Endometrium (tissue), 2 donors: ENCODE measurements around the gene SHTN1.

Experiments
- FAIRE-seq: peaks from 2 replicates; lab custom pipeline; 2012; peaks lifted over from hg19 to GRCh38; lab: Jason Lieb, UNC
- donor health status: control.
- donor health status: control.

Gene SHTN1

GRCh38 chr10:116984202-116984990, 20.6 kb downstream of the SHTN1 start:
- FAIRE-seq: no peak

- FAIRE-seq: no peak
Observed at GRCh38 chr10:116980041-116980440, 24.9 kb downstream of the SHTN1 start.

GRCh38 chr10:116978901-116979300, 26.1 kb downstream of the SHTN1 start:
- FAIRE-seq: no peak

GRCh38 chr10:116974456-116975005, 30.5 kb downstream of the SHTN1 start:
- FAIRE-seq: no peak

GRCh38 chr10:116973946-116974455, 31.0 kb downstream of the SHTN1 start:
- no peak for FAIRE-seq

GRCh38 chr10:116973371-116973905, 31.5 kb downstream of the SHTN1 start:
- FAIRE-seq: no peak

- FAIRE-seq: no peak
Observed at GRCh38 chr10:116972131-116972530, 32.9 kb downstream of the SHTN1 start.

GRCh38 chr10:116970050-116970449, 34.9 kb downstream of the SHTN1 start:
- no peak for FAIRE-seq

- no peak for FAIRE-seq
Observed at GRCh38 chr10:116968331-116968730, 36.7 kb downstream of the SHTN1 start.

GRCh38 chr10:116961406-116962251, 43.4 kb downstream of the SHTN1 start:
- no peak for FAIRE-seq

- no peak for FAIRE-seq
Observed at GRCh38 chr10:116960066-116960776, 44.8 kb downstream of the SHTN1 start.

- FAIRE-seq: no peak
Observed at GRCh38 chr10:116952729-116953128, 52.3 kb downstream of the SHTN1 start.

- FAIRE-seq: no peak
Observed at GRCh38 chr10:116948530-116948870, 56.5 kb downstream of the SHTN1 start.

- no peak for FAIRE-seq
Observed at GRCh38 chr10:116947841-116948529, 57.0 kb downstream of the SHTN1 start.

GRCh38 chr10:116944911-116945310, 60.1 kb downstream of the SHTN1 start:
- no peak for FAIRE-seq

- no peak for FAIRE-seq
Observed at GRCh38 chr10:116931806-116932205, 73.2 kb downstream of the SHTN1 start.

- FAIRE-seq: no peak
Observed at GRCh38 chr10:116926426-116926825, 78.6 kb downstream of the SHTN1 start.

- no peak for FAIRE-seq
Observed at GRCh38 chr10:116925056-116925455, 79.9 kb downstream of the SHTN1 start.

GRCh38 chr10:116919706-116920105, 85.3 kb downstream of the SHTN1 start:
- no peak for FAIRE-seq

- no peak for FAIRE-seq
Observed at GRCh38 chr10:116919164-116919563, 85.8 kb downstream of the SHTN1 start.

- FAIRE-seq: no peak
Observed at GRCh38 chr10:116918583-116918982, 86.4 kb downstream of the SHTN1 start.
